AG09309 (cell line): Measurements from ENCODE around the gene ZNF32.

Source experiments
- DNase-seq: peaks from one replicate; pipeline ENCODE4 v3.0.0-alpha.2; 2010; ENCODE audit warnings: low read depth
- H3K4me3 ChIP-seq: 2 replicates; pipeline ENCODE4 v1.5.1; 2011; ENCODE audit warnings: mild to moderate bottlenecking, low read depth, low read length, moderate library complexity; ENCODE audit not compliant: control insufficient read depth
- TF ChIP-seq, protein P1 (sequence below): IDR thresholded peaks from 2 replicates; pipeline ENCODE4 v1.5.1; 2011; ENCODE audit warnings: mild to moderate bottlenecking, low read depth, low read length, inconsistent platforms; ENCODE audit not compliant: insufficient read depth, control insufficient read depth; ENCODE audit errors: missing control alignments

ZNF32 gene

GRCh38 chr10:43682956-43683355 is 34.3 kb upstream of the ZNF32 start:
- H3K4me3 ChIP-seq, result no peak overlapping the region
- TF ChIP-seq, protein P1, sequence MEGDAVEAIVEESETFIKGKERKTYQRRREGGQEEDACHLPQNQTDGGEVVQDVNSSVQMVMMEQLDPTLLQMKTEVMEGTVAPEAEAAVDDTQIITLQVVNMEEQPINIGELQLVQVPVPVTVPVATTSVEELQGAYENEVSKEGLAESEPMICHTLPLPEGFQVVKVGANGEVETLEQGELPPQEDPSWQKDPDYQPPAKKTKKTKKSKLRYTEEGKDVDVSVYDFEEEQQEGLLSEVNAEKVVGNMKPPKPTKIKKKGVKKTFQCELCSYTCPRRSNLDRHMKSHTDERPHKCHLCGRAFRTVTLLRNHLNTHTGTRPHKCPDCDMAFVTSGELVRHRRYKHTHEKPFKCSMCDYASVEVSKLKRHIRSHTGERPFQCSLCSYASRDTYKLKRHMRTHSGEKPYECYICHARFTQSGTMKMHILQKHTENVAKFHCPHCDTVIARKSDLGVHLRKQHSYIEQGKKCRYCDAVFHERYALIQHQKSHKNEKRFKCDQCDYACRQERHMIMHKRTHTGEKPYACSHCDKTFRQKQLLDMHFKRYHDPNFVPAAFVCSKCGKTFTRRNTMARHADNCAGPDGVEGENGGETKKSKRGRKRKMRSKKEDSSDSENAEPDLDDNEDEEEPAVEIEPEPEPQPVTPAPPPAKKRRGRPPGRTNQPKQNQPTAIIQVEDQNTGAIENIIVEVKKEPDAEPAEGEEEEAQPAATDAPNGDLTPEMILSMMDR, result no peak
- no peak for DNase-seq

DNA sequence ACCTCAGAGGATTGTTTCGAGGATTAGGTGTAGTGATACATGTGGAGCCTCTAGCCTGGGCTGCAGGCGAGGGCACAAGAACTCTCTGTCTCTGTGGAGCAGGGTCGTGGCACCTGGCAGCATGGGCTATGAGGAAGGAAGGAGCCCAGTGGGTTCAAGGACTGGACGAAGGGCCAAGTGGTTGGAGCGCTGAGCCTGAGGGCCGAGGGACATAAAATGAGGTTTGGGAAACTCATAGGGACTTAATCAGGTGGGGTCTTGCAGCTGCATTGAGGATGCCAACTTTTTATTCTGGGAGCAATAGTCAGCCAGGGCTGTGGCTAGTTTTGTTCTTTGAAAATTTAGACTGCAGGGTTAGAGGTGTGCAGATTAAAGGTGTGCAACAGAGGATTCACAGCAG is 33.0 kb upstream of the ZNF32 start:
- TF ChIP-seq, protein P1, result no peak
- DNase-seq, result no peak
- no peak overlapping the region for H3K4me3 ChIP-seq

DNA sequence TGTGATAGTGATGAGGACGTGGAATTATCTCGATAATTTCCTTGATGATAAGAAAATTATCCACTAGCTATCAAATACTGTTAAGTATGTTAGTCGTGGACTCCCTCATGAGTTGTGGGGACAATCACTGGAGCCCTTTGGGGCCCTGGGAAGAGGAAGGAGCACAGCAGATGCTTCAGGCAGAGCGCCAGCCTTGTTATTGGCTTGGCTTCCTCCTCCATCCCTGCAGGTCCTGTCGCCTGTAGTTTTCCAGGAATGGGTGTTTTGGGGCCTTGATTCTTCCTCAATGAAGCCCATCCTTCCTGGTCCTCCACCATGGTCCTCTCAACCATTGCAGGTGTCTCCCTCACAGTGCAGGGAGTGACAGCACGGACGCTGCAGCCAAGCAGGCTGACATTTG is 32.5 kb upstream of the ZNF32 start:
- no peak overlapping the region for H3K4me3 ChIP-seq
- TF ChIP-seq, protein P1, result no peak
- no peak for DNase-seq

GRCh38 chr10:43680035-43680434 is 31.4 kb upstream of the ZNF32 start:
- no peak overlapping the region for H3K4me3 ChIP-seq
- no peak for DNase-seq
- TF ChIP-seq, protein P1, result no peak

DNA sequence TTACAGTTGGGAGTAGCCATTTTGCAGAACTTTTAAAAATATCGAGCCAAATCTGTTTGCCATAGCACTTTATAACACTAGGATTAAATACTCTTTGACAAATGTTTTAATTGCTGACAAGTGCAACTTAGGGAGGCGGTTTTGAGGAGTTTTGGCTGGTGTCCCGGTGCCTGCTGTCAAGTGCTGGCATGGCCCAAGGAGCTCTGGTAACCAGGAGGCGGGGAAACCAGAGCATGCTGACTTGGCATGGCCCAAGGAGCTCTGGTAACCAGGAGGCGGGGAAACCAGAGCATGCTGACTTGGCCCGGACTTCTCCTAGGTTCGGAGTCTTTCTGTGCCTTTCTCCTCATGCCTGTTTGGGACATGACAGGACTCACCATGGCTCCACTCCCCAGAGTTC is 30.8 kb upstream of the ZNF32 start:
- no peak overlapping the region for H3K4me3 ChIP-seq
- DNase-seq, result no peak
- TF ChIP-seq, protein P1, result no peak

DNA sequence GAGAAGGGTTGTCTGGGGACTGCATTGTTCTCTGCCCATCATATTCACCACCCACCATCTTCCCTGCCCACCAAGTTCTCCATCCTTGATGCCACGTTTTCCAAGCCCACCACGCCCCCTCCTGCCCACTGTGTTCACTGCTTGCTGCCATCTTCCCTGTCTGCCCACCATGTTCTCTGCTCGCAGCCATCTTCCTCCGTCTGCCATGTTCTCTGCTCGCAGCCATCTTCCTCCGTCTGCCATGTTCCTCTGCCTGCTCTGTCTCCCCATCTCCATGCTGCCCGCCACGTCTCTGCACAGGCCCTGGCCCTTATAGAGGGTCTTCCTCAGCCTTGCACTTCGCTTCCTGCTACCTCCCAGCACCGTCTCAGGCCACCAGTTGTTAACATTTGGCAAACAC is 30.0 kb upstream of the ZNF32 start:
- H3K4me3 ChIP-seq, result no peak overlapping the region
- no peak for DNase-seq
- TF ChIP-seq, protein P1, result no peak

DNA sequence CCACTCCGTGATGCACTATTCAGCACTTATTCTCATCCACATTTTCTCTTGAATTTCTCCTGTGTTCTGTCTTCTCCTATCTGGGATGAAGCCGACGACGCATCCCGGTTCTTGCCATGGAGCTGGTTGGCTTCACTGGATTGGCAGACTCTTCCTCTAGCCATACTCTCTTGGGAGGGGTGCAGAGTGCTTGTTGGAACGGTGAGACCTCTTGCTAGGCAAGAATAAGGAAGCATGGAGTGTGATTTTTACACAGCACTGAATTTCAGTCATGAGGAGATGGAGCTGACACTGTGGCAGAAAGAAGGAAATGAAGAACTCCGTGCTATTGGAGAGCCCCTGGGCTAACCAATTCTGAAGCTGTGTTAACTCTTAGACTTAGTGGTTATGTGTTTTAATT is 28.2 kb upstream of the ZNF32 start:
- DNase-seq, result no peak
- H3K4me3 ChIP-seq, result no peak overlapping the region
- TF ChIP-seq, protein P1, result no peak
